ENCODE data around the gene SRGAP1.

DNA sequence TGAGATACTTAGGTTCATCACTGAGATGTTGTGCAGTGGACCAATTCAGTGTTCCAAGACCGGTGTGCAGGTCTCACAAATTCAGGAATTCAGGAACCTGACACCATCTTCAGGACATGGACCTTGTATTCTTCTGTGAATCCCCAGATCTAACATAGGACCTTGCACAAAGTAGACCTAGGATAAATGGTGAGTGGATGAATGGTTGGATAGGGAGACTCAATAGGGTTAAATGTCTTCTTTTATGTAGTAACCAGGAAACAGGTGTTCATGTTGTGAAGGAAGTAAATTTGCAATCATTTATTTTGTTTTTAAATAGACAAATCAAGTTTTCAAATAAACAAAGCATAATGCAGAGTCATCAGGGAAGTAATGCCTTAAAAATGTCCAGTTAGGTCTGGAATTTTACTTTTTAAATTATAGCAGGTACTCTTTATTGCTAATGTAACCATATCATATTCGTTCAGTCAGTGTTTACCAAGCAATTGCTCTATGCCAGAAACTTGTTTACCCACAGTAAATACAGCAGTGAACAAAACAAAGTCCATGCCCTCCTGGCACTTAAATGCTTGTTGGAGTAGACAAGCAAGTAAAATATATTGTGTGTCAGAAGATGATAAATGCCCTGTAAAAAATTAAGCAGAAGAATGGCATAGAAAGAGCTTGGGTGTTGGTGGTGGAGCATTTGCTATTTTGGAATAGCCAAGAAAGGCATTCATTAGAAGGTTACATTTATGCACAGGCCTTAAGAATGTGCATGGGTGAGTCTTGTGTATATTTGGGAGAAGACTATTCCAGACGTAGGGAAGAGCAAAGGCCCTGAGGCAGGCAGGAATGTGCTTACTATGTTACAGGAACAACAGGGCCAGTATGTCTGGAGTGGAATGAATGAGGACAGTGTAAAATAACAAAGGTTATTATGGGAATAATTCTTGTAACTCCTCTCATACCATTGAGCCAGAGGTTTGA lies 38.5 kb upstream of the SRGAP1 start:
- TF ChIP-seq CTCF (IDR thresholded peaks at IDR 0.05; ENCODE audit: insufficient read depth, low read length) (no peak), POLR2AphosphoS5 (IDR thresholded peaks at IDR 0.05; ENCODE audit: low read depth) (no peak), SPI1 (IDR thresholded peaks at IDR 0.05; ENCODE audit: borderline replicate concordance, low read depth) (no peak), GABPA (IDR thresholded peaks at IDR 0.05; ENCODE audit: low read depth) (no peak)
- TF ChIP-seq, protein P1, sequence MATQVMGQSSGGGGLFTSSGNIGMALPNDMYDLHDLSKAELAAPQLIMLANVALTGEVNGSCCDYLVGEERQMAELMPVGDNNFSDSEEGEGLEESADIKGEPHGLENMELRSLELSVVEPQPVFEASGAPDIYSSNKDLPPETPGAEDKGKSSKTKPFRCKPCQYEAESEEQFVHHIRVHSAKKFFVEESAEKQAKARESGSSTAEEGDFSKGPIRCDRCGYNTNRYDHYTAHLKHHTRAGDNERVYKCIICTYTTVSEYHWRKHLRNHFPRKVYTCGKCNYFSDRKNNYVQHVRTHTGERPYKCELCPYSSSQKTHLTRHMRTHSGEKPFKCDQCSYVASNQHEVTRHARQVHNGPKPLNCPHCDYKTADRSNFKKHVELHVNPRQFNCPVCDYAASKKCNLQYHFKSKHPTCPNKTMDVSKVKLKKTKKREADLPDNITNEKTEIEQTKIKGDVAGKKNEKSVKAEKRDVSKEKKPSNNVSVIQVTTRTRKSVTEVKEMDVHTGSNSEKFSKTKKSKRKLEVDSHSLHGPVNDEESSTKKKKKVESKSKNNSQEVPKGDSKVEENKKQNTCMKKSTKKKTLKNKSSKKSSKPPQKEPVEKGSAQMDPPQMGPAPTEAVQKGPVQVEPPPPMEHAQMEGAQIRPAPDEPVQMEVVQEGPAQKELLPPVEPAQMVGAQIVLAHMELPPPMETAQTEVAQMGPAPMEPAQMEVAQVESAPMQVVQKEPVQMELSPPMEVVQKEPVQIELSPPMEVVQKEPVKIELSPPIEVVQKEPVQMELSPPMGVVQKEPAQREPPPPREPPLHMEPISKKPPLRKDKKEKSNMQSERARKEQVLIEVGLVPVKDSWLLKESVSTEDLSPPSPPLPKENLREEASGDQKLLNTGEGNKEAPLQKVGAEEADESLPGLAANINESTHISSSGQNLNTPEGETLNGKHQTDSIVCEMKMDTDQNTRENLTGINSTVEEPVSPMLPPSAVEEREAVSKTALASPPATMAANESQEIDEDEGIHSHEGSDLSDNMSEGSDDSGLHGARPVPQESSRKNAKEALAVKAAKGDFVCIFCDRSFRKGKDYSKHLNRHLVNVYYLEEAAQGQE (IDR thresholded peaks at IDR 0.05; ENCODE audit: insufficient replicate concordance, low read depth): no peak

Data from HL-60 (cell line).